SK-N-SH (cell line): ENCODE results near the gene RCAN2. TPM values are rescaled to one million over a fixed set of nuclear protein-coding genes. Genes with fewer than 3 reads are reported as not detected.

Experiments
- CTCF ChIA-PET: fragments of 300-600, 350-600 bp; formaldehyde crosslinking; extraction: SDS; loops from one replicate; lab custom pipeline; 2021; lab: Yijun Ruan, JAX
- POLR2A ChIA-PET: fragments of 350-600 bp; sonication (Branson Sonifier 250); formaldehyde crosslinking; extraction: SDS; loops from one replicate; lab custom pipeline; 2020; ENCODE audit warnings: antibody characterized with exemption, inconsistent platforms; lab: Yijun Ruan, JAX
- DNase-seq: peaks from one replicate; pipeline ENCODE4 v3.0.0; 2012
- H2AFZ ChIP-seq: fragments of 200-600 bp; sonication (generic); 2 replicates; pipeline ENCODE4 v1.8.1; 2016; ENCODE audit warnings: antibody characterized with exemption, mild to moderate bottlenecking, low read depth
- H3F3A ChIP-seq: fragments of 200-600 bp; sonication (generic); replicated peaks from 2 replicates; pipeline ENCODE3; 2016; ENCODE audit warnings: antibody characterized with exemption, mild to moderate bottlenecking; ENCODE audit not compliant: insufficient read depth
- H3K27ac ChIP-seq, 2 experiments: fragments of 200-500 bp in 1 of 2; fragments of 200-600 bp in 1 of 2; sonication (Bioruptor generic) in 1 of 2; sonication (generic), shearing (Covaris generic) in 1 of 2; 2 replicates each; pipeline versions ENCODE4 v1.5.1 to v1.6.1; 2014 to 2016; ENCODE audit warnings: low read depth in 2 of 2, inconsistent platforms in 1 of 2, low read length in 1 of 2, mild to moderate bottlenecking in 1 of 2, mixed read lengths in 1 of 2
- H3K27me3 ChIP-seq: fragments of 200-600 bp; sonication (generic), shearing (Covaris generic); 2 replicates; pipeline ENCODE4 v1.6.1; 2016; ENCODE audit warnings: mixed run types; ENCODE audit not compliant: insufficient read depth
- H3K36me3 ChIP-seq, 2 experiments: fragments of 200-500 bp in 1 of 2; fragments of 200-600 bp in 1 of 2; sonication (Bioruptor generic) in 1 of 2; sonication (generic) in 1 of 2; replicated peaks in 1 of 2; 2 replicates each; pipeline versions ENCODE3 to v1.5.1; 2014 to 2016; ENCODE audit warnings: low read length in 1 of 2, mild to moderate bottlenecking in 1 of 2; ENCODE audit not compliant: insufficient read depth in 2 of 2, control insufficient read depth in 1 of 2
- H3K4me1 ChIP-seq, 2 experiments: fragments of 200-500 bp in 1 of 2; fragments of 200-600 bp in 1 of 2; sonication (Bioruptor generic) in 1 of 2; sonication (generic), shearing (Covaris generic) in 1 of 2; 2 replicates each; pipeline versions ENCODE4 v1.5.1 to v1.6.1; 2014 to 2016; ENCODE audit warnings: low read depth in 1 of 2, low read length in 1 of 2, mixed run types in 1 of 2; ENCODE audit not compliant: insufficient read depth in 2 of 2, control insufficient read depth in 1 of 2
- H3K4me2 ChIP-seq: fragments of 200-600 bp; sonication (generic), shearing (Covaris generic); 2 replicates; pipeline ENCODE4 v1.6.1; 2017; ENCODE audit warnings: mixed run types
- H3K4me3 ChIP-seq, 2 experiments: fragments of 200-500 bp in 1 of 2; fragments of 200-600 bp in 1 of 2; sonication (Bioruptor generic) in 1 of 2; sonication (generic), shearing (Covaris generic) in 1 of 2; 2 replicates each; pipeline versions ENCODE4 v1.5.1 to v1.8.1; 2014 to 2016; ENCODE audit warnings: low read depth in 2 of 2, inconsistent platforms in 1 of 2, low read length in 1 of 2, mild to moderate bottlenecking in 1 of 2, mixed read lengths in 1 of 2, moderate library complexity in 1 of 2
- H3K79me2 ChIP-seq: fragments of 200-600 bp; sonication (generic); 2 replicates; pipeline ENCODE4 v1.8.1; 2017; ENCODE audit warnings: mild to moderate bottlenecking; ENCODE audit not compliant: insufficient read depth
- H3K9ac ChIP-seq: fragments of 200-600 bp; sonication (generic); 2 replicates; pipeline ENCODE4 v1.6.1; 2017; ENCODE audit warnings: mixed run types
- H3K9me2 ChIP-seq: fragments of 200-600 bp; sonication (generic); 2 replicates; pipeline ENCODE4 v1.6.1; 2017; ENCODE audit warnings: mixed run types
- H3K9me3 ChIP-seq: fragments of 200-600 bp; sonication (generic); 2 replicates; pipeline ENCODE4 v1.6.1; 2017; ENCODE audit warnings: mixed run types, mild to moderate bottlenecking, moderate library complexity
- H4K20me1 ChIP-seq: fragments of 200-600 bp; sonication (generic); 2 replicates; pipeline ENCODE4 v1.6.1; 2017; ENCODE audit warnings: mild to moderate bottlenecking, mixed run types; ENCODE audit not compliant: insufficient read depth
- CHD2 ChIP-seq: fragments of 150-350 bp; IDR thresholded peaks from 2 replicates; pipeline ENCODE4 v1.6.1; 2018; ENCODE audit warnings: low read length; ENCODE audit not compliant: partially characterized antibody
- ELF1 ChIP-seq: IDR thresholded peaks from 2 replicates; pipeline ENCODE4 v1.4.0; 2012
- EP300 ChIP-seq, 2 experiments: IDR thresholded peaks; 2 replicates each; pipeline versions ENCODE4 v1.4.0 to v1.6.1; 2012; ENCODE audit warnings: borderline replicate concordance in 1 of 2, low read depth in 1 of 2, low read length in 1 of 2
- EZH2phosphoT487 ChIP-seq: fragments of 200-600 bp; sonication (generic); IDR thresholded peaks from 2 replicates; pipeline ENCODE4 v1.6.1; 2017; ENCODE audit warnings: low read depth, mixed run types, mild to moderate bottlenecking, antibody characterized with exemption, moderate library complexity, borderline replicate concordance
- FOSL2 ChIP-seq: IDR thresholded peaks from 2 replicates; pipeline ENCODE4 v1.4.0; 2012; ENCODE audit warnings: low read depth, mild to moderate bottlenecking, moderate library complexity, borderline replicate concordance
- FOXJ3 ChIP-seq: sonication (generic); formaldehyde crosslinking; IDR thresholded peaks from 2 replicates; pipeline ENCODE4 v1.5.1; 2020; ENCODE audit warnings: mild to moderate bottlenecking, missing genetic modification reagents
- FOXM1 ChIP-seq: IDR thresholded peaks from 2 replicates; pipeline ENCODE4 v1.4.0; 2012; ENCODE audit warnings: low read depth, mild to moderate bottlenecking
- GABPA ChIP-seq: IDR thresholded peaks from 2 replicates; pipeline ENCODE4 v1.4.0; 2012; ENCODE audit warnings: low read depth, mild to moderate bottlenecking
- MXI1 ChIP-seq: IDR thresholded peaks from 2 replicates; pipeline ENCODE4 v1.6.1; 2012; ENCODE audit warnings: mild to moderate bottlenecking, low read depth, low read length, improper control_type of control experiment
- NFIC ChIP-seq: IDR thresholded peaks from 2 replicates; pipeline ENCODE4 v1.4.0; 2012; ENCODE audit warnings: borderline replicate concordance
- RCOR1 ChIP-seq: fragments of 150-350 bp; IDR thresholded peaks from 2 replicates; pipeline ENCODE4 v1.6.1; 2017; ENCODE audit warnings: antibody characterized with exemption, low read length
- RXRA ChIP-seq: IDR thresholded peaks from 2 replicates; pipeline ENCODE4 v1.4.0; 2012; ENCODE audit warnings: low read depth, mild to moderate bottlenecking, borderline replicate concordance
- SIN3A ChIP-seq: IDR thresholded peaks from 2 replicates; pipeline ENCODE4 v1.6.1; 2012; ENCODE audit warnings: low read depth, mild to moderate bottlenecking, low read length, moderate library complexity, borderline replicate concordance
- SMC3 ChIP-seq: IDR thresholded peaks from 2 replicates; pipeline ENCODE4 v1.6.1; 2012; ENCODE audit warnings: low read depth, low read length, improper control_type of control experiment
- WGBS: methylation state at CpG from one replicate; pipeline ENCODE4 v1.1.6; 2017; ENCODE audit warnings: low lambda C conversion rate; 5-methylcytosine and 5-hydroxymethylcytosine counted together
- polyA plus RNA-seq, 3 experiments: library from polyadenylated mRNA; depleted of rRNA; stranded (reverse); fragments of >200 nt; gene quantifications; 2 replicates each; pipeline ENCODE4 v1.2.3, GENCODE V29; 2012
- TF ChIP-seq, protein P1 (sequence below): fragments of 200-600 bp; sonication (generic); IDR thresholded peaks from 2 replicates; pipeline ENCODE4 v1.6.1; 2017; ENCODE audit warnings: antibody characterized with exemption, mild to moderate bottlenecking, moderate library complexity
- TF ChIP-seq, protein P2 (sequence below): fragments of 150-350 bp; IDR thresholded peaks from 2 replicates; pipeline ENCODE4 v1.6.1; 2017; ENCODE audit warnings: antibody characterized with exemption, low read length, low read depth, borderline replicate concordance

Gene RCAN2
- polyA plus RNA-seq, 1 of the 3 experiments (the other 2 are of a cell fraction), result not detected

DNA sequence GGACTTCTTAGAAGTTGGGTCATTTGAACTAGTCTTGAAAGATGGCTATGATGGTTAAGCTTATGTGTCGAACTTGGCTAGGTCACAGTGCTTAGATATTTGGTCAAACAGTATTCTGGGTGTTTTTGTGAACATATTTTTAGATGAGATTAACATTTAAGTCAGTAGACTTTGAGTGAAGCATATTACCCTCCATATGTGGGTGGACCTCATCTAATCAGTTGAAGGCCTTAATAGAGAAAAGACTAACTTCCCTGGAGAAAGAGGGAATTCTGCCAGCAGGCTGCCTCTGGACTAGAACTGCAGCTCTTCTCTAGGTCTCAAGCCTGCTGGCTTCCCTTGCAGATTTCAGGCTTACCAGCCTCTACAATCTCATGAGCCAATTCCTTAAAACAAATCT lies 76.9 kb downstream of the RCAN2 start (continued):
- TF ChIP-seq CHD2, result no peak
- no peak for TF ChIP-seq EZH2phosphoT487
- no peak for TF ChIP-seq FOXJ3 (CRISPR knock-in tag)
- no peak for TF ChIP-seq GABPA
- no peak for TF ChIP-seq FOXM1
- TF ChIP-seq FOSL2, result no peak
- TF ChIP-seq EP300 (IDR thresholded peaks at IDR 0.05; ENCODE audit: borderline replicate concordance in 1 of 2, low read depth in 1 of 2, low read length in 1 of 2), result no peak
- TF ChIP-seq, protein P1, sequence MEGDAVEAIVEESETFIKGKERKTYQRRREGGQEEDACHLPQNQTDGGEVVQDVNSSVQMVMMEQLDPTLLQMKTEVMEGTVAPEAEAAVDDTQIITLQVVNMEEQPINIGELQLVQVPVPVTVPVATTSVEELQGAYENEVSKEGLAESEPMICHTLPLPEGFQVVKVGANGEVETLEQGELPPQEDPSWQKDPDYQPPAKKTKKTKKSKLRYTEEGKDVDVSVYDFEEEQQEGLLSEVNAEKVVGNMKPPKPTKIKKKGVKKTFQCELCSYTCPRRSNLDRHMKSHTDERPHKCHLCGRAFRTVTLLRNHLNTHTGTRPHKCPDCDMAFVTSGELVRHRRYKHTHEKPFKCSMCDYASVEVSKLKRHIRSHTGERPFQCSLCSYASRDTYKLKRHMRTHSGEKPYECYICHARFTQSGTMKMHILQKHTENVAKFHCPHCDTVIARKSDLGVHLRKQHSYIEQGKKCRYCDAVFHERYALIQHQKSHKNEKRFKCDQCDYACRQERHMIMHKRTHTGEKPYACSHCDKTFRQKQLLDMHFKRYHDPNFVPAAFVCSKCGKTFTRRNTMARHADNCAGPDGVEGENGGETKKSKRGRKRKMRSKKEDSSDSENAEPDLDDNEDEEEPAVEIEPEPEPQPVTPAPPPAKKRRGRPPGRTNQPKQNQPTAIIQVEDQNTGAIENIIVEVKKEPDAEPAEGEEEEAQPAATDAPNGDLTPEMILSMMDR, result no peak
- TF ChIP-seq RCOR1, result no peak

DNA sequence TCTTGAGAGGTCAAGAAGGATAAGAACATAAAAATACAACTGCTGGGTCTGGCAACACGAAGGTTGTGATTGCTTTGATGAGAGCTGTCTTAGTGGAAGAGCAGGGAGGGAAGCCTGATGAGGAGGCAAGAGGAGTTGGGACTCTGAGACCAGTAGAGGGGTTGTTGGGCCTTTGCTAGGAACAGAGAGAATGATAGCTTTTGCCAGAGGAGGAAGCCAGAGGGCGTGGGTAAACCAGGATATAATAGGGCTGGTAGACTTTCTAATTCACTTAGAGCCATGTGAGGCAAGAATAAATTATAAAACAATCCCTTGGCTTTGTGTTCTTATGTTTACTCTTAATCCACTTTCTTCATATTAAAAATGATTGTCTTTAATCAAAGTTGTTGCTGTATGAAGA lies 78.6 kb downstream of the RCAN2 start:
- no peak overlapping the region for H3K27ac ChIP-seq
- H2AFZ ChIP-seq, result no peak overlapping the region
- H3K9me3 ChIP-seq, result no peaks in the 10 kb centered on the region
- no peaks in the 10 kb centered on the region for H4K20me1 ChIP-seq
- H3K27me3 ChIP-seq, result peaks cover 10% of the 10 kb centered on the region; the same call in 1 of the 2 replicates
- H3K9ac ChIP-seq, result no peak overlapping the region
- DNase-seq, result no peak
- ChIA-PET POLR2A (no interaction called here), CTCF (interaction anchor here (1.1 to 1.7 kb wide), 2 partner anchors 192 to 322 kb away, joined by 4 to 8 read pairs; no protein-coding TSS in a partner anchor)
- 2% methylated on average over 2 of the region's 2 CpGs for whole genome bisulfite sequencing
- H3K9me2 ChIP-seq, result no peaks in the 10 kb centered on the region
- no peaks in the 10 kb centered on the region for H3F3A ChIP-seq
- H3K79me2 ChIP-seq, result no peaks in the 10 kb centered on the region
- H3K4me3 ChIP-seq, result no peak overlapping the region
- H3K4me2 ChIP-seq, result no peak overlapping the region
- no peak for TF ChIP-seq SMC3
- no peak for TF ChIP-seq FOXM1
- no peaks in the 10 kb centered on the region for H3K36me3 ChIP-seq
- H3K4me1 ChIP-seq, result no peaks in the 10 kb centered on the region

DNA sequence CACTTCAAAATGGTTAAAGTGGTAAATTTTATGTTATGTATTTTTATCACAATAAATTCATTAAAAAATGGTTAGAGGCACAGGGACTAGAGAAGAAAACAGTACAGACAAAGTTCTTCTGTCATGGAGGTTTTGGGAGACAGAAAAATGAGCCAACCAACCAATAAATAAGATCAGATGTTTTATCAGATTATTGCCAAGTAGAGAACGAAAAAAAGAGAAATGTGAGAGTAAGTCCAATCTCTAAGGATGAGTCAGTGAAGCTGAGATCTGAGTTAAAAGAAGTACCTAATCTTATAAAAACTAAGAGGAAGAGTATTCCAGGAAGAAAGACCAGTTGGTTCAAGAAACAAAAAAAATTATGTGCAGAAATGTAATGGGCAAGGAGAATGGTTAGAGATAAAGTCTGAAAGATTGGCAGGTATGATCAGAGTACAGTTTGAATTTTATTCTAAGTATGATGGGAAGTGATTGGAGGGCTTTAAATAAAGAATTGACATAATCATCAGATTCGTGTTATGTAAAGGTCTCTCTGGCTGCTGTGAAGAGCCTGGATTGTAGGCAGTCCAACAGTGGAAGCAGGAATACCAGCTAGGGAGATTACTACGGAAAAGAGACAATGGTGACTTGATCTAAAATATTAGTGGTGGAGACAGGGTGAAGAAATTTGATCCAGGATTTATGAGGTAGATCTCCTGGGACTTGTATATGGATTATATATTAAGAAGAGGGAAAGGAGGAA lies 79.6 kb downstream of the RCAN2 start:
- Histone ChIP-seq H3K36me3 (no peaks in the 10 kb centered on the region), H3K4me2 (no peak overlapping the region), H3F3A (no peaks in the 10 kb centered on the region), H3K4me3 (no peak overlapping the region), H3K9ac (no peak overlapping the region), H3K27me3 (peaks cover 18% of the 10 kb centered on the region; the same call in 1 of the 2 replicates), H3K4me1 (no peaks in the 10 kb centered on the region), H2AFZ (no peak overlapping the region), H3K79me2 (no peaks in the 10 kb centered on the region), H3K27ac (no peak overlapping the region), H3K9me2 (no peaks in the 10 kb centered on the region), H3K9me3 (no peaks in the 10 kb centered on the region), H4K20me1 (no peaks in the 10 kb centered on the region)
- TF ChIP-seq, protein P2, sequence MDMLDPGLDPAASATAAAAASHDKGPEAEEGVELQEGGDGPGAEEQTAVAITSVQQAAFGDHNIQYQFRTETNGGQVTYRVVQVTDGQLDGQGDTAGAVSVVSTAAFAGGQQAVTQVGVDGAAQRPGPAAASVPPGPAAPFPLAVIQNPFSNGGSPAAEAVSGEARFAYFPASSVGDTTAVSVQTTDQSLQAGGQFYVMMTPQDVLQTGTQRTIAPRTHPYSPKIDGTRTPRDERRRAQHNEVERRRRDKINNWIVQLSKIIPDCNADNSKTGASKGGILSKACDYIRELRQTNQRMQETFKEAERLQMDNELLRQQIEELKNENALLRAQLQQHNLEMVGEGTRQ, result no peak
- TF ChIP-seq ELF1, result no peak
- TF ChIP-seq MXI1, result no peak
- no peak for TF ChIP-seq NFIC
- TF ChIP-seq FOXJ3 (CRISPR knock-in tag), result no peak
- TF ChIP-seq RXRA, result no peak
- no peak for TF ChIP-seq CHD2
- no peak for TF ChIP-seq SIN3A
- no peak for DNase-seq
- ChIA-PET CTCF (interaction anchor here (1.7 kb wide), 1 partner anchor 321 kb away, joined by 8 read pairs; no protein-coding TSS in a partner anchor), POLR2A (no interaction called here)
- 0% methylated on average over 3 of the region's 3 CpGs for WGBS
